ENCODE measurements around the gene LPGAT1. TPM values are rescaled to one million over a fixed set of nuclear protein-coding genes. Genes with fewer than 3 reads are reported as not detected.

Gene LPGAT1
- total RNA-seq, 4 donors from 2014 or later: 19.3 to 345 (median 37.4) TPM

- Histone ChIP-seq H3K27me3 (no peaks in the 10 kb centered on the region), H3K4me3 (peak overlapping the region; percentile 80 to 98 (median 92)), H3K9me3 (no peaks in the 10 kb centered on the region), H3K27ac (peak overlapping the region; percentile 89 to 92 (median 90)), H3K4me1 (peaks cover 8 to 30% (median 15%) of the 10 kb centered on the region in 4 donors), H3K36me3 (no peaks in the 10 kb centered on the region)
- whole genome bisulfite sequencing, 2 donors (ENCODE audit: low coverage in 1 of 2): 1% methylated on average over 27 to 40 of the region's 45 CpGs
- in situ Hi-C loops (cut with MboI; ENCODE audit: low pct_ligation_motif_present in 1 of 4, low pct_unique_long_range_greater_than_20kb in 1 of 4, low sequenced_read_pairs in 3 of 4): no loop called here
- intact Hi-C loops (cut with DNase I; ENCODE audit: low total_unique reads): no loop called here
- no peak for DNase-seq
- no peak for TF ChIP-seq POLR2AphosphoS5 (IDR thresholded peaks at IDR 0.05)
- TF ChIP-seq POLR2A (IDR thresholded peaks at IDR 0.05): no peak
- TF ChIP-seq CTCF (IDR thresholded peaks at IDR 0.05): no peak
These were observed 572 bp downstream of the LPGAT1 start for GRCh38 chr1:211830055-211830327.

- Histone ChIP-seq H3K27me3 (no peaks in the 10 kb centered on the region), H3K9me3 (no peaks in the 10 kb centered on the region), H3K27ac (peak overlapping the region; percentile 89 to 92 (median 90)), H3K36me3 (no peaks in the 10 kb centered on the region), H3K4me3 (peak overlapping the region; percentile 80 to 98 (median 92)), H3K4me1 (peaks cover 8 to 30% (median 15%) of the 10 kb centered on the region in 4 donors)
- intact Hi-C loops (cut with DNase I; ENCODE audit: low total_unique reads) (no loop called here), in situ Hi-C loops (cut with MboI; ENCODE audit: low pct_ligation_motif_present in 1 of 4, low pct_unique_long_range_greater_than_20kb in 1 of 4, low sequenced_read_pairs in 3 of 4) (no loop called here)
- peak; percentile 27 for DNase-seq
- TF ChIP-seq EP300 (IDR thresholded peaks at IDR 0.05; ENCODE audit: low read depth): no peak
- TF ChIP-seq POLR2A (IDR thresholded peaks at IDR 0.05): no peak
- TF ChIP-seq CTCF (IDR thresholded peaks at IDR 0.05): peak in 1 of 5 experiments; percentile 1
- 17 to 20% methylated on average over 2 to 22 of the region's 22 CpGs for WGBS, 2 donors (ENCODE audit: low coverage in 1 of 2)
These were observed 1.1 kb downstream of the LPGAT1 start for GRCh38 chr1:211829343-211830054.

- no peak for TF ChIP-seq POLR2AphosphoS5 (IDR thresholded peaks at IDR 0.05)
- no peak for TF ChIP-seq POLR2A (IDR thresholded peaks at IDR 0.05)
- Histone ChIP-seq H3K36me3 (no peaks in the 10 kb centered on the region), H3K4me1 (peaks cover 8 to 30% (median 15%) of the 10 kb centered on the region in 4 donors), H3K27ac (peak overlapping the region in 2 of 4 donors; percentile 89 to 92), H3K9me3 (no peaks in the 10 kb centered on the region), H3K27me3 (no peaks in the 10 kb centered on the region), H3K4me3 (peak overlapping the region in 3 of 4 donors; percentile 80 to 98 (median 95))
- DNase-seq: no peak
- in situ Hi-C loops (cut with MboI; ENCODE audit: low pct_ligation_motif_present in 1 of 4, low pct_unique_long_range_greater_than_20kb in 1 of 4, low sequenced_read_pairs in 3 of 4): no loop called here
- intact Hi-C loops (cut with DNase I; ENCODE audit: low total_unique reads): no loop called here
- 73 to 96% methylated on average over 3 to 9 of the region's 9 CpGs for WGBS, 2 donors (ENCODE audit: low coverage in 1 of 2)
These were observed 1.8 kb downstream of the LPGAT1 start for GRCh38 chr1:211828584-211829342.

- Histone ChIP-seq H3K9me3 (no peaks in the 10 kb centered on the region), H3K36me3 (no peaks in the 10 kb centered on the region), H3K4me3 (no peak overlapping the region), H3K27ac (no peak overlapping the region), H3K27me3 (no peaks in the 10 kb centered on the region), H3K4me1 (peaks cover 8 to 30% (median 15%) of the 10 kb centered on the region in 4 donors)
- no peak for TF ChIP-seq CTCF (IDR thresholded peaks at IDR 0.05)
- intact Hi-C loops (cut with DNase I; ENCODE audit: low total_unique reads) (no loop called here), in situ Hi-C loops (cut with MboI; ENCODE audit: low pct_ligation_motif_present in 1 of 4, low pct_unique_long_range_greater_than_20kb in 1 of 4, low sequenced_read_pairs in 3 of 4) (no loop called here)
- DNase-seq: no peak
These were observed 3.5 kb downstream of the LPGAT1 start for GRCh38 chr1:211827051-211827450.

All from transverse colon (tissue), 4 donors.